OCI-LY7 (cell line): Measurements from ENCODE around the gene KHDRBS1. TPM values are rescaled to one million over a fixed set of nuclear protein-coding genes. Genes with fewer than 3 reads are reported as not detected.

Source experiments
- BruUV-seq: library from RNA; stranded (reverse); fragments of 400-500 nt; replicated peaks from 2 replicates; lab custom pipeline; 2021; lab: Mats Ljungman, UMichigan
- CTCF ChIA-PET: fragments of 300-600 bp; sonication (Branson Sonifier 250); formaldehyde crosslinking; loops from one replicate; lab custom pipeline; 2022; ENCODE audit warnings: antibody characterized with exemption; ENCODE audit not compliant: unreplicated experiment; lab: Charles Lee
- POLR2A ChIA-PET: fragments of 300-600 bp; sonication (Branson Sonifier 250); formaldehyde crosslinking; loops from one replicate; lab custom pipeline; 2022; ENCODE audit warnings: antibody characterized with exemption; lab: Charles Lee
- DNase-seq: peaks from one replicate; pipeline ENCODE4 v3.0.0-alpha.2; 2015; ENCODE audit warnings: low spot score
- H2AFZ ChIP-seq: fragments of 200-600 bp; sonication (generic), shearing (Covaris generic); 2 replicates; pipeline ENCODE4 v1.6.1; 2014; ENCODE audit warnings: mild to moderate bottlenecking, antibody characterized with exemption, low read length, moderate library complexity
- H3K27ac ChIP-seq: fragments of 200-600 bp; sonication (generic); 2 replicates; pipeline ENCODE4 v1.5.1; 2014; ENCODE audit warnings: mixed run types, low read depth, mild to moderate bottlenecking, moderate library complexity, low read length, inconsistent platforms; ENCODE audit not compliant: poor library complexity, severe bottlenecking
- H3K36me3 ChIP-seq: fragments of 200-600 bp; sonication (generic); 2 replicates; pipeline ENCODE4 v1.6.1; 2014; ENCODE audit warnings: mild to moderate bottlenecking, antibody characterized with exemption, low read length, moderate library complexity, mixed read lengths; ENCODE audit not compliant: insufficient read depth
- H3K4me1 ChIP-seq: fragments of 200-600 bp; sonication (generic); 2 replicates; pipeline ENCODE4 v1.5.1; 2014; ENCODE audit warnings: mild to moderate bottlenecking, low read length; ENCODE audit not compliant: insufficient read depth, poor library complexity, severe bottlenecking
- H3K4me2 ChIP-seq: fragments of 200-600 bp; sonication (generic); 2 replicates; pipeline ENCODE4 v1.6.1; 2014; ENCODE audit warnings: mild to moderate bottlenecking, low read length
- H3K4me3 ChIP-seq: fragments of 200-600 bp; sonication (generic); 2 replicates; pipeline ENCODE4 v1.5.1; 2014; ENCODE audit warnings: mild to moderate bottlenecking, low read depth, low read length; ENCODE audit not compliant: poor library complexity, severe bottlenecking
- H3K79me2 ChIP-seq: fragments of 200-600 bp; sonication (generic); 2 replicates; pipeline ENCODE4 v1.6.1; 2016; ENCODE audit warnings: low read depth, mild to moderate bottlenecking, low read length, moderate library complexity, mixed read lengths; ENCODE audit not compliant: insufficient read depth
- H3K9me2 ChIP-seq: fragments of 200-600 bp; sonication (generic); 2 replicates; pipeline ENCODE4 v1.6.1; 2016; ENCODE audit warnings: mild to moderate bottlenecking, low read length, mixed read lengths; ENCODE audit not compliant: insufficient read depth
- H3K9me3 ChIP-seq: fragments of 200-600 bp; sonication (generic); 2 replicates; pipeline ENCODE4 v1.6.1; 2014; ENCODE audit warnings: mild to moderate bottlenecking, mixed run types, low read length, mixed read lengths
- H4K20me1 ChIP-seq: fragments of 200-600 bp; sonication (generic); 2 replicates; pipeline ENCODE4 v1.6.1; 2014; ENCODE audit warnings: mild to moderate bottlenecking, antibody characterized with exemption, low read length, moderate library complexity, mixed read lengths; ENCODE audit not compliant: insufficient read depth
- CTCF ChIP-seq: fragments of 200-600 bp; sonication (generic); conservative IDR thresholded peaks from 2 replicates; pipeline ENCODE4 v1.5.1; 2014; ENCODE audit warnings: mild to moderate bottlenecking, antibody characterized with exemption, low read length, moderate library complexity, mixed read lengths
- EZH2phosphoT487 ChIP-seq: fragments of 200-600 bp; sonication (generic); IDR thresholded peaks from 2 replicates; pipeline ENCODE4 v1.6.1; 2018; ENCODE audit warnings: low read depth, borderline replicate concordance, mild to moderate bottlenecking, mixed run types, antibody characterized with exemption, low read length, moderate library complexity, mixed read lengths
- intact Hi-C: fragments of 100-400 bp; cut with micrococcal nuclease; formaldehyde crosslinking; loops from one replicate; pipeline ENCODE4 v1.10.0; 2022; ENCODE audit not compliant: unreplicated experiment
- total RNA-seq, 2 experiments: library from RNA; depleted of rRNA in 1 of 2; stranded (reverse); fragments of >200 nt in 1 of 2; shearing (Covaris generic) in 1 of 2; gene quantifications; 2 replicates each; pipeline ENCODE4 v1.2.3, GENCODE V29; 2014 to 2022

Gene KHDRBS1
- total RNA-seq, 2 experiments from 2014 or later, result 87.7 to 200 TPM

- CTCF ChIA-PET, result no interaction called here
- Histone ChIP-seq H3K4me1 (no peaks in the 10 kb centered on the region), H3K9me3 (no peaks in the 10 kb centered on the region), H2AFZ (no peak overlapping the region), H3K36me3 (peaks cover 57% of the 10 kb centered on the region), H4K20me1 (peaks cover 11% of the 10 kb centered on the region; the same call in 1 of the 2 replicates), H3K9me2 (no peaks in the 10 kb centered on the region), H3K27ac (no peak overlapping the region), H3K4me3 (no peak overlapping the region), H3K4me2 (no peak overlapping the region), H3K79me2 (peaks cover 22% of the 10 kb centered on the region; the same call in 1 of the 2 replicates)
- no peak for DNase-seq
- TF ChIP-seq CTCF (no peak), EZH2phosphoT487 (no peak)
- no TSS peak for BruUV-seq
- intact Hi-C loops, result no loop called here
- POLR2A ChIA-PET, result interaction anchor here (0.9 kb wide), 1 partner anchor 16 kb away, joined by 3 read pairs; no protein-coding TSS in a partner anchor
These were observed 27.0 kb downstream of the KHDRBS1 start for GRCh38 chr1:32040711-32041110.

DNA sequence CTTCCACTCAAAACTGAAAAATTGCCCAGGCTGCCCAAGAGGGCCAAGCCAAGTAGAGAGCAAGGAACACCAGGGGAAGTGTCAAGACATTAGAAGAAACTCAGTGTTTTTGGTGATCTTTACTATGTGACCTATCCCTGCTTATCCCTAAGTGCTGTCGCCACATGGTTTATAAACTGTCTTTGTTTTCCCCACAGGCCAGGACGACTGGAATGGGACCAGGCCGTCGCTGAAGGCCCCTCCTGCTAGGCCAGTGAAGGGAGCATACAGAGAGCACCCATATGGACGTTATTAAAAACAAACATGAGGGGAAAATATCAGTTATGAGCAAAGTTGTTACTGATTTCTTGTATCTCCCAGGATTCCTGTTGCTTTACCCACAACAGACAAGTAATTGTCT is 28.7 kb downstream of the KHDRBS1 start:
- Histone ChIP-seq H3K36me3 (peaks cover 53% of the 10 kb centered on the region), H3K9me3 (no peaks in the 10 kb centered on the region), H3K4me2 (no peak overlapping the region), H4K20me1 (peaks cover 11% of the 10 kb centered on the region; the same call in 1 of the 2 replicates), H2AFZ (no peak overlapping the region), H3K4me1 (no peaks in the 10 kb centered on the region), H3K27ac (no peak overlapping the region), H3K79me2 (peaks cover 9% of the 10 kb centered on the region; the same call in 1 of the 2 replicates), H3K4me3 (no peak overlapping the region), H3K9me2 (no peaks in the 10 kb centered on the region)
- no peak for TF ChIP-seq EZH2phosphoT487
- TF ChIP-seq CTCF, result no peak
- ChIA-PET POLR2A (no interaction called here), CTCF (no interaction called here)
- intact Hi-C loops, result no loop called here
- no TSS peak for BruUV-seq
- no peak for DNase-seq

DNA sequence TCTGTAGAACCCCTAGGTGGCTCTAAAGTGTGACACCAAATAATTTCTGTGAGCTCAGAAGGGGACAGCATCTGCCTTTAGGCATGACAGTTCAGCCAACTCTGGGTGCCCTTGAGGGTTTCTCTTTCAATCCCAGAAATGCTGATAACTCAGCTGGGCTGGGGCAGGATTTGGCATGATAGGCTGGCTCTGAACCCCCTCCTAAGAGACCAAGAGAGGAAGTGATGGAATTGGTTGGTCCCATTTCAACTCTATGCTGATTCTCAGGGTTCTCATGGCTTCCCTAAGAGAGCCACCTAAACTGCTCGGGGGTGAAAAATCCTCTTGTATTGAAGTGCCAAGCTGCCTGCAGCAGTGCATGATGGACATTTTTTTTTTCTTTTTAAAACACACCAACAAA is 30.6 kb downstream of the KHDRBS1 start:
- DNase-seq, result no peak
- Histone ChIP-seq H4K20me1 (peaks cover 7% of the 10 kb centered on the region; the same call in 1 of the 2 replicates), H3K4me3 (no peak overlapping the region), H3K27ac (no peak overlapping the region), H3K36me3 (peaks cover 53% of the 10 kb centered on the region), H2AFZ (no peak overlapping the region), H3K4me2 (no peak overlapping the region), H3K4me1 (no peaks in the 10 kb centered on the region), H3K9me2 (no peaks in the 10 kb centered on the region), H3K79me2 (no peaks in the 10 kb centered on the region), H3K9me3 (no peaks in the 10 kb centered on the region)
- intact Hi-C loops, result no loop called here
- no TSS peak for BruUV-seq
- ChIA-PET POLR2A (interaction anchor here (0.6 to 2.4 kb wide), 4 partner anchors 8 to 1069 kb away, joined by 3 to 5 read pairs (median 3); no protein-coding TSS in a partner anchor), CTCF (interaction anchor here (0.5 kb wide), 1 partner anchor 293 kb away, joined by 3 read pairs; no protein-coding TSS in a partner anchor)
- TF ChIP-seq EZH2phosphoT487 (no peak), CTCF (no peak)
